T1000 (cell line): ENCODE results near the gene ANKDD1B.
A peak's percentile ranks its signal among the peaks of the same experiment; 100 is the strongest.
"Not testable (repeated sequence)": the region's sequence is repeated elsewhere in the genome, so short reads cannot be mapped to it uniquely, and the experiment has no call there.

ENCODE experiments used
- DNase-seq: peaks from one replicate; lab custom pipeline; 2025; ENCODE audit warnings: mixed read lengths; lab: John Stamatoyannopoulos, UW

Gene ANKDD1B

GRCh38 chr5:75611311-75612225 is at the start of gene ANKDD1B:
TSS of gene ANKDD1B (plus strand) at chr5:75611453. CDS start at chr5:75611635, 182 bp downstream.
- DNase-seq = no peak

DNA sequence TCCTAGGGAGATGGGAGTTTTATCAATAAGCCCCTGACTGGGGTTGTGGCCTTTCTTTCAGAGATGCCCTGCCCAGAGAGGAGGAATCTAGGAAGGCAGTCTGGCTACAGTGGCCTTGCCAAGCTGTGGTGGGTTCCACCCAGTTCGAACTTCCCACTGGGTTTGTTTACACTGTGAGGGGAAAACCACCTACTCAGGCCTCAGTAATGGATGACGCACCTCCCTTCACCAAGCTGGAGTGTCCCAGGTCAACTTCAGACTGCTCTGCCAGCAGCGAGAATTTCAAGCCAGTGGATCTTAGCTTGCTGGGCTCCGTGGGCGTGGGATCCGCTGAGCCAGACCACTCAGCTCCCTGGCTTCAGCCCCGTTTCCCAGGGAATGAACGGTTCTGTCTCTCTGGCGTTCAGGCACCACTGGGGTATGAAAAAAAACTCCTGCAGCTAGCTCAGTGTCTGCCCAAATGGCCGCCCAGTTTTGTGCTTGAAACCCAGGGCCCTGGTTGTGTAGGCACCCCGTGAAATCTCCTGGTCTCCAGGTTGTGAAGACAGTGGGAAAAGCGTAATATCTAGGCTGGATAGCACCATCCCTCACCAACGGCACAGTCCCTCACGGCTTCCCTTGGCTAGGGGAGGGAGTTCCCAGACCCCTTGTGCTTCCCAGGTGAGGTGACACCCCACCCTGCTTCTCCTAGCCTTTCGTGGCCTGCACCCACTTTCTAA is 45.1 kb upstream of the ANKDD1B start:
- DNase-seq = peak; percentile 51

DNA sequence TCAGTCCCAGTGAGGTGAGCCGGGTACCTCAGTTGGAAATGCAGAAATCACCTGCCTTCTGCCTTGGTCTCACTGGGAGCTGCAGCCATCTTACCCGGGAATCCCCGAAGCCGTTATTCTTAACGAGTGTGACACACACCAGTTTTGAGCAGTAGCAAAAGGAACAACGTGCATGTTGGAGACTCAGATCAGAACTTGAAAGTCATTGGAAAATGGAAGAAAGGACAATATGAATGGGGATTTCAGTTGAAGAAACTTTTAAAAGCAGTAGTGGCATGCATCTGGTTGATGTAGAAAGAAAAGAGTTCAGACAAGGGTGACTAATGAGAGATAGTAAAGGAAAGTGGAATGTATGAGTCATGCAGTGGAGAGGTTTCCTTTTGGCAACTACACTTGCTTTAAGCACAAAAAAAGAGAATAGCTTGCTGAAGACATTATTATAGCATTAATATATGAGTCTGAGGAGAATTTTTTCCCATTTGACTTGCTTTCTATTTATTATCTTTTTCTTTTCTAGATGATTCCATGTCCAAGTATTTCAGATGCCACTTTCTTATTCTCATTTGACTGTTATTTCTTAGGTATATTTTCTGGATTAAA is 44.4 kb upstream of the ANKDD1B start:
- DNase-seq = peak; percentile 41

DNA sequence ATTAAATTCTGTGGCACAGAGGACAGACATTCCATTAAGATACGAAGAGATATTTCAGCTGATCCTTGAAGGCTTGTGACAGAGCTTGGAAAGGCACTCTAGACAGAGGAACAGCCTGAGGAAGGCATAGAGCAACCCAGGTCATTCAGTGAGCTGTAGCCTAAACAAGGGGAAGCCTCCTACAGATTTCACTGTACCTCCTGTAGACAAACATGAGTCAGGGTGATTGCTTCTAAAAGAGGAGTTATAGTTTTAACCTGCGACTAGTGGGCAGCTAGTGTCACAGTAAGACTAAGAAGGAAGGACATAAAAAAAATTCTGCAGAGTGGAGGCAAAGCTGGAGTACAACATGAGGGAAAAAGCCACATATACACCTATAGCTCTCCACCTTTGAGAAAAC is 43.5 kb upstream of the ANKDD1B start:
- no peak for DNase-seq

GRCh38 chr5:75568202-75568601 is 43.1 kb upstream of the ANKDD1B start:
- no peak for DNase-seq

- no peak for DNase-seq
Observed at GRCh38 chr5:75571547-75571946, 39.7 kb upstream of the ANKDD1B start.

DNA sequence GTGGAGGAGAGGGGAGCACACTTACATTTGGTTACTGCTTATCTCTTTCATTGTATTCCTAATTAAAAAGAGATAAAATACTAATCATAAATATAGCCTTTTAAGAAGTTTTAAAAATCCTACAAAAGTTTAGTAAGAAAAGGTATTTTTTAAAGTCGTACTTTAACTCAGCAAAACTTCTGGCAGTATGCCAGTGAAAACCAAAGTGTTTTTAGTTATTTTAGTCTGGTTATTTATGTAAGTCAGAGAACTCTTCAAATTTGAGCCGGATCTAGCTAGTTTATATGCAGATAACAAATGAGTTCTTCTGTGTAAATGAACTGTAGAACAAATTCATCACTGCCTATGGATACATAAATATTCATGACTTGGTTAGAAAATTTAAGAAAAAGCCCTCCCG is 36.5 kb upstream of the ANKDD1B start:
- DNase-seq = no peak

DNA sequence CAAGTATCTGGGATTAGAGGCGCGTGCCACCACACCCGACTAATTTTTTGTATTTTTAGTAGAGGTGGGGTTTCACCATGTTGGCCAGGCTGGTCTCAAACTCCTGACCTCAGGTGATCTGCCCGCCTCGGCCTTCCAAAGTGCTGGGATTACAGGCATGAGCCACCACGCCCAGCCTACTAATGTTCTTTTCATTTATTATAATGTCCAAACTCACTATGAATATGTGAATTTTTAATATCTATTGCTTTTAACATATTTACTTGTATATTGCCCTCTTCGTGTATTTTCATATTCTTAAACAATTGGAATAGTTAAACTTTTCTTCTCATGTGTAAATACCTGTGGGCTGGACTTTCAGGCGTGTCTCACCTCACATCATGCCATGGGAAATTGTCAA is 33.0 kb upstream of the ANKDD1B start:
- not testable (repeated sequence) for DNase-seq

DNA sequence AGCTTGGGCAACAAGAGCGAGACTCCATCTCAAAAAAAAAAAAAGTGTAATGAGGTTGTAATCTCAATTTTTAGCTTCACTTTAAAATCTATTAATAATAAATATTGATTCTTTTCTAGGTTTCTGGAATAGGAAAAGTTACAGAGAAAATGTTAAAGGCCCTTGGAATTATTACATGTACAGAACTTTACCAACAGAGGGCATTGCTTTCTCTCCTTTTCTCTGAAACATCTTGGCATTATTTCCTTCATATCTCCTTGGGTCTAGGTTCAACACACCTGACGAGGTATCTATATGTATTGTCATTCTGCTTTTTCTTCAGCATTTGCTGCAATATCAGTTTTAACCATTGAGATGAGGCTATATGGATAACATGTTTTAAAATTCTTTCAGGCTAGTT is 26.6 kb upstream of the ANKDD1B start:
- DNase-seq = no peak

DNA sequence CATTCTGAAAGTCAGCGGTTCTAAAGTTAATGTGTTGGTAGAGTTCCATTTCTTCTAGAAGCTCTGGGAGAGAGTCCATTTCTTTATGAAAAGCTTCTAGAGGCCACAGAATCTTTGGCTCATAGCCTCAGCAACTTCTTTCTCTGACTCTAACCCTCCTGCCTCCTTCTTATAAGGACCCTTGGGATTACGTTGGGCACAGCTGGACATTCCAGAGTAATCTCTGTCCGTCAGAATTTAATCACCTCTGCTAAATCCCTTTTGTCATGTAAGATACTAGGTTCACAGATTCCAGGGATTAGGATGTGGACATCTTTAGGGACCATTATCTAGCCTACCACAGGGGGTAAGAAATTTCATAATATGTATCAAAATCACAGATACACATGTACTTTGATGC is 22.6 kb upstream of the ANKDD1B start:
- DNase-seq = no peak

DNA sequence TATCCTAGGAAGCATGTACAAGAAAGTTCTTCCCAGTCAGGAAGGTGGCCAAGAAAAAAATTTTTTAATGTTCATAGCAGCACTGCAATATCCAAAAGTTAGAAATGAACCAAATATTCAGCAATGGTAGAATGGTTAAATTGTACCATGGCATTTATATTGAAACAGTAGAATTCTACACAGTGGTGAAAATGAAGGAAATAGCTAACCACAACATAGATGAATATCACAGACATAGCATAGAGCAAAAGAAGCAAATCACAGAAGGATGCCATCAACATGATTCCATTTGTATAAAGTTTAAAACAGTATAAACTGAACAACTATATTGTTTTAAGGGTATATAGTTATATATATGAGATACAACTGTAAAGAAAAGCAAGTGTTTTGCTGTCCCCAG is 10.7 kb upstream of the ANKDD1B start:
- no peak for DNase-seq

GRCh38 chr5:75601567-75601966 is 9.7 kb upstream of the ANKDD1B start:
- DNase-seq = no peak

DNA sequence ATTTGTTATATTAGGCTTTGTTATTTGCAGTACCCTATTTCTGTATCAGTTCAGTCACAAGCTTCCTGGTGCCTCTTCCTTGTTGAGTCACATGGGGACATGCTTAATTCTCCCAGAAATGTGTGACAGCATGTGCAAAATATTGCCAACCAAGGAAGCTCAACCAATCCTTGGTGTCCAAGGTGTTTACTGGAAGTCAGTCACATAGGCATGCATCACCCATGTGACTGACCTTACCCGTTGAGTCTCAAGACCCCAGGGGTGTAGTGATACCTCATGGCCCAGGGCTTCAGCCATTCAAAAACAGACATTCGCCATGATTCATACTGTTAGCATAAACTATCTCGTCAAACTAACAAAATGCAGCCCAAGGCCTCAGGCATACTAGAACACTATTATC is 9.3 kb upstream of the ANKDD1B start:
- DNase-seq = peak; percentile 76

GRCh38 chr5:75603371-75603770 is 7.9 kb upstream of the ANKDD1B start:
- no peak for DNase-seq

GRCh38 chr5:75603821-75604220 is 7.4 kb upstream of the ANKDD1B start:
- DNase-seq = no peak

DNA sequence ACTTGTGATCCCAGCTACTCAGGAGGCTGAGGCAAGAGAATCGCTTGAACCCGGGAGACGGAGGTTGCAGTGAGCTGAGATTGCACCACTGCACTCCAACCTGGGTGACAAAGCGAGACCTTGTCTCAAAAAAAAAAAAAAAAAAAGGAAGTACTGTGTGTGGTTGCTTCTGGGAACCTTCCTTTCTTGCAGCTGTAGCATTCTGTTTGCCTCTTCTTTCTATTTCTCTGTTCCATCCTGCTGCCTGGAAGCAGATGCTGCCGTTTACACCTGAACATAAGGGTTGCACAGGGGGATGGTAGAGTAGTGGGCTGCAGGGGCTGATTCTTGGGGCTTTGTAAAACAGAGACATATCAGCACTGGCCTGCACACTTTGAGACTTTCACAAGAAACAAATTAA is 3.9 kb upstream of the ANKDD1B start:
- DNase-seq = not testable (repeated sequence)

- DNase-seq = no peak
Observed at GRCh38 chr5:75608870-75609269, 2.4 kb upstream of the ANKDD1B start.

DNA sequence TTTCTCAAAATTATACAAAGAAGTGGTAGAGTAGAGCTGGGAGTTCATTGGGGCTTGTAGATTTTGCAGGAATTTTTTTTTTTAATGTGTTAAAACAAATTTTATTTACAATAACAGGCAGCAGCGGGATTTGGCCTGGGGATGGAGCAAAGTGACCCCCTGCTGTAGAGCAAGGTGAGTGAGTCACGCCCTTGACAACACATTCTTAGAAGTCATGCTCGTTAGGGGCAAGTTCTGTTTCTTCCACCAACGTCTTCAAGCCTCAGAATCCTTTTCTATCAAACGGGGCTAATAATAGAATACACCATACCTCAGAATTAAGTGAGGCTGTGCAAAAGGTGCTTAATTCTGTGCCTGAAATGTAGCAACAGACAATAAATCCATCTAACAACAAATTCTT is 1.1 kb upstream of the ANKDD1B start:
- DNase-seq = no peak

DNA sequence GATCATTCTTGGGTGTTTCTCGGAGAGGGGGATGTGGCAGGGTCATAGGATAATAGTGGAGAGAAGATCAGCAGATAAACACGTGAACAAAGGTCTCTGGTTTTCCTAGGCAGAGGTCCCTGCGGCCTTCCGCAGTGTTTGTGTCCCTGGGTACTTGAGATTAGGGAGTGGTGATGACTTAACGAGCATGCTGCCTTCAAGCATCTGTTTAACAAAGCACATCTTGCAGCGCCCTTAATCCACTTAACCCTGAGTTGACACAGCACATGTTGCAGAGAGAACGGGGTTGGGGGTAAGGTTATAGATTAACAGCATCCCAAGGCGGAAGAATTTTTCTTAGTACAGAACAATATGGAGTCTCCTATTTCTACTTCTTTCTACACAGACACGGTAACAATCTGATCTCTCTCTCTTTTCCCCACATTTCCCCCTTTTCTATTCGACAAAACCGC is 368 bp upstream of the ANKDD1B start:
- DNase-seq = not testable (repeated sequence)

GRCh38 chr5:75612226-75612569 is 945 bp downstream of the ANKDD1B start:
- no peak for DNase-seq

DNA sequence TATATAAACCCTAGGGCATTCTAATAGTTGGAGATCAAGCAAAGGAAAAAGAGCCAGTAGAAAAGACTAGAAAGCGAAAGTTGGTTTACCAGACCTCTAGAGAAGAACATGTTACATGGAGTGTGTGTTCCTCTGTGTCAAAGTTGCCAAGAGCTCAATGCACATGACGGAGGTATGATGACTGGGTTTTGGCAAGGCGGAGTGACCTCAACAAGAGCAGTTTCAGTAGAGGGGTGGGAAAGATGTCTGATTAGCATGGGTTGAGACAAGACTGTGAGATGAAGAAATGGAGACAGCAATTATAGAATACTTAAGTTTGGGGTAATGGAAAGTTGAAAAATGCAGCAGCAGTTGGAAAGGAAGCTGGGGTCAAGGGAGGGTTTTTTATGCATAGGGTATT is 1.6 kb downstream of the ANKDD1B start:
- DNase-seq = no peak

GRCh38 chr5:75614176-75614575 is 2.9 kb downstream of the ANKDD1B start:
- DNase-seq = no peak

GRCh38 chr5:75616371-75616881 is 5.2 kb downstream of the ANKDD1B start:
- no peak for DNase-seq
